GM23248 (cell line): ENCODE results near the gene DIP2C.

Source experiments
- EZH2 ChIP-seq: fragments of 200-600 bp; sonication (generic); IDR thresholded peaks from 2 replicates; pipeline ENCODE4 v1.6.1; 2018; ENCODE audit warnings: antibody characterized with exemption, mild to moderate bottlenecking; ENCODE audit not compliant: insufficient read depth, poor library complexity, severe bottlenecking
- EZH2phosphoT487 ChIP-seq: fragments of 200-600 bp; sonication (generic); IDR thresholded peaks from 2 replicates; pipeline ENCODE4 v1.6.1; 2018; ENCODE audit warnings: antibody characterized with exemption, moderate library complexity, mild to moderate bottlenecking, low read depth; ENCODE audit not compliant: insufficient read depth

DNA sequence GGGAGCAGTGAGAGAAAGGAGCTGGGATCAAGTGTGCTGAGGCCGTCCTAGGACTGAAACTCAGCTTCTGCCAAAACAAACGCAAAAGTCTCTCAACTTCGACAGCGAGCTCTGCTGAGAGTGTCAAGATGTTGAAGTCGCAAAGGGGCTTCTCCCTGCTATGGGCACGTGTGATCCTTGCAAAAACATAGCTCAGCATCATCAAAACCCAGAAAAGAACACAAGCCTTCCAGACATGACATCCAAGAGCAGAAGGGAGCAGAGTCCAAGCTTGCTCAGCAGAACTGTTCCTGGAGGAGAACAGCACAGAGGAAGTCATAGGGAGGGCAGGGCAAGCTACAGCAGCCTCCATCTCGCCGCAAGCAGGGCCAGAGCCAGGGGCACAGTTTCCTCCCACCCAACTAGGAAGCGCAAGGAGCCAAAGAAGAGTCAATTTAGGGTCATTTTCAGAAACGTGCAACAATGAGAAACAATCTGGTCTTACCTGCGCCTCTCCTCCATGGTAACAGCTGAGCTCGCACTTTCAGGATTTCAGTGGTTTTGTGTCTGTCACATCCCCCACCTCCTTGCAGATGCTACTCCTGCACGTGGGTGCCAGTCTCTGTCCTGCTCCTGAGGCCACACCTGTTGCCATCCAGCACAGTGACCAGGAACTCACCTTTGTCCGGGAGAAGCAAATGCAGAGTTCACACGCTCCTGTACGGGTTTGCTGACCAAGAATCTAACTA lies 113.9 kb downstream of the DIP2C start:
- TF ChIP-seq EZH2 (no peak), EZH2phosphoT487 (no peak)
